ENCODE data around the gene MED10.

DNA sequence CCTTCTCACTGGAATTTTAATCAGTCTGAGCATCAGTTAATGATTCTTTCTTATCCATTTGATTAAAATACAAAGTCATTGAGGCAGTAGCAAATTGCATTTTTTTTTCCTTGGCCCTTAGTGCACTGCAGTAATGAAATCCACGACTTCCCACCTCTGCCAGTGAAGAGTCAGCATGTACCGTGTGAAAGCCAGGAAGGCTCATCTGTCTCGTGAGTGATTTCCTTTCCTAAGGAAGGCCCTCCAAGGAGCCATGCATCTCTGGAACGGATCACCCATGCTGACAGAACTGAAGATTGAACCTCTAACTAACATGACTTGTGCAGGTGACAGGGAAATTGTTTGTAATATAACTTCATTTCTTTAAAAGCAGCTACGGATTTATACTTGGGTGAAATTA, 51.6 kb downstream of the MED10 start:
- TF ChIP-seq EZH2 (IDR thresholded peaks at IDR 0.05; ENCODE audit: borderline replicate concordance, low read depth, low read length, severe bottlenecking) = no peak
- TF ChIP-seq, protein P1, sequence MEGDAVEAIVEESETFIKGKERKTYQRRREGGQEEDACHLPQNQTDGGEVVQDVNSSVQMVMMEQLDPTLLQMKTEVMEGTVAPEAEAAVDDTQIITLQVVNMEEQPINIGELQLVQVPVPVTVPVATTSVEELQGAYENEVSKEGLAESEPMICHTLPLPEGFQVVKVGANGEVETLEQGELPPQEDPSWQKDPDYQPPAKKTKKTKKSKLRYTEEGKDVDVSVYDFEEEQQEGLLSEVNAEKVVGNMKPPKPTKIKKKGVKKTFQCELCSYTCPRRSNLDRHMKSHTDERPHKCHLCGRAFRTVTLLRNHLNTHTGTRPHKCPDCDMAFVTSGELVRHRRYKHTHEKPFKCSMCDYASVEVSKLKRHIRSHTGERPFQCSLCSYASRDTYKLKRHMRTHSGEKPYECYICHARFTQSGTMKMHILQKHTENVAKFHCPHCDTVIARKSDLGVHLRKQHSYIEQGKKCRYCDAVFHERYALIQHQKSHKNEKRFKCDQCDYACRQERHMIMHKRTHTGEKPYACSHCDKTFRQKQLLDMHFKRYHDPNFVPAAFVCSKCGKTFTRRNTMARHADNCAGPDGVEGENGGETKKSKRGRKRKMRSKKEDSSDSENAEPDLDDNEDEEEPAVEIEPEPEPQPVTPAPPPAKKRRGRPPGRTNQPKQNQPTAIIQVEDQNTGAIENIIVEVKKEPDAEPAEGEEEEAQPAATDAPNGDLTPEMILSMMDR (IDR thresholded peaks at IDR 0.05; ENCODE audit: extremely low read depth in 1 of 2, insufficient read depth in 1 of 2, low read depth in 1 of 2, low read length in 2 of 2) = no peak
- no peak for TF ChIP-seq POLR2AphosphoS5 (IDR thresholded peaks at IDR 0.05; ENCODE audit: insufficient read depth, low read depth, low read length)
- TF ChIP-seq POLR2A (IDR thresholded peaks at IDR 0.05; ENCODE audit: low read depth, low read length) = no peak
- TF ChIP-seq, protein P2, sequence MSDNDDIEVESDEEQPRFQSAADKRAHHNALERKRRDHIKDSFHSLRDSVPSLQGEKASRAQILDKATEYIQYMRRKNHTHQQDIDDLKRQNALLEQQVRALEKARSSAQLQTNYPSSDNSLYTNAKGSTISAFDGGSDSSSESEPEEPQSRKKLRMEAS (IDR thresholded peaks at IDR 0.05; ENCODE audit: insufficient read depth, insufficient read length) = no peak
- no peak for TF ChIP-seq MYC (IDR thresholded peaks at IDR 0.05; ENCODE audit: low read depth, low read length)
- TF ChIP-seq GATA2 (IDR thresholded peaks at IDR 0.05; ENCODE audit: insufficient read depth, insufficient read length, low read depth, low read length) = no peak

Measured in endothelial cell of umbilical vein (primary cell).